OCI-LY7 (cell line): ENCODE data around the gene DEXI. TPM values are rescaled to one million over a fixed set of nuclear protein-coding genes. Genes with fewer than 3 reads are reported as not detected.

Source experiments
- BruUV-seq: library from RNA; stranded (reverse); fragments of 400-500 nt; replicated peaks from 2 replicates; lab custom pipeline; 2021; lab: Mats Ljungman, UMichigan
- CTCF ChIA-PET: fragments of 300-600 bp; sonication (Branson Sonifier 250); formaldehyde crosslinking; loops from one replicate; lab custom pipeline; 2022; ENCODE audit warnings: antibody characterized with exemption; ENCODE audit not compliant: unreplicated experiment; lab: Charles Lee
- POLR2A ChIA-PET: fragments of 300-600 bp; sonication (Branson Sonifier 250); formaldehyde crosslinking; loops from one replicate; lab custom pipeline; 2022; ENCODE audit warnings: antibody characterized with exemption; lab: Charles Lee
- DNase-seq: peaks from one replicate; pipeline ENCODE4 v3.0.0-alpha.2; 2015; ENCODE audit warnings: low spot score
- H2AFZ ChIP-seq: fragments of 200-600 bp; sonication (generic), shearing (Covaris generic); 2 replicates; pipeline ENCODE4 v1.6.1; 2014; ENCODE audit warnings: mild to moderate bottlenecking, antibody characterized with exemption, low read length, moderate library complexity
- H3K27ac ChIP-seq: fragments of 200-600 bp; sonication (generic); 2 replicates; pipeline ENCODE4 v1.5.1; 2014; ENCODE audit warnings: mixed run types, low read depth, mild to moderate bottlenecking, moderate library complexity, low read length, inconsistent platforms; ENCODE audit not compliant: poor library complexity, severe bottlenecking
- H3K36me3 ChIP-seq: fragments of 200-600 bp; sonication (generic); 2 replicates; pipeline ENCODE4 v1.6.1; 2014; ENCODE audit warnings: mild to moderate bottlenecking, antibody characterized with exemption, low read length, moderate library complexity, mixed read lengths; ENCODE audit not compliant: insufficient read depth
- H3K4me1 ChIP-seq: fragments of 200-600 bp; sonication (generic); 2 replicates; pipeline ENCODE4 v1.5.1; 2014; ENCODE audit warnings: mild to moderate bottlenecking, low read length; ENCODE audit not compliant: insufficient read depth, poor library complexity, severe bottlenecking
- H3K4me2 ChIP-seq: fragments of 200-600 bp; sonication (generic); 2 replicates; pipeline ENCODE4 v1.6.1; 2014; ENCODE audit warnings: mild to moderate bottlenecking, low read length
- H3K4me3 ChIP-seq: fragments of 200-600 bp; sonication (generic); 2 replicates; pipeline ENCODE4 v1.5.1; 2014; ENCODE audit warnings: mild to moderate bottlenecking, low read depth, low read length; ENCODE audit not compliant: poor library complexity, severe bottlenecking
- H3K79me2 ChIP-seq: fragments of 200-600 bp; sonication (generic); 2 replicates; pipeline ENCODE4 v1.6.1; 2016; ENCODE audit warnings: low read depth, mild to moderate bottlenecking, low read length, moderate library complexity, mixed read lengths; ENCODE audit not compliant: insufficient read depth
- H3K9me2 ChIP-seq: fragments of 200-600 bp; sonication (generic); 2 replicates; pipeline ENCODE4 v1.6.1; 2016; ENCODE audit warnings: mild to moderate bottlenecking, low read length, mixed read lengths; ENCODE audit not compliant: insufficient read depth
- H3K9me3 ChIP-seq: fragments of 200-600 bp; sonication (generic); 2 replicates; pipeline ENCODE4 v1.6.1; 2014; ENCODE audit warnings: mild to moderate bottlenecking, mixed run types, low read length, mixed read lengths
- H4K20me1 ChIP-seq: fragments of 200-600 bp; sonication (generic); 2 replicates; pipeline ENCODE4 v1.6.1; 2014; ENCODE audit warnings: mild to moderate bottlenecking, antibody characterized with exemption, low read length, moderate library complexity, mixed read lengths; ENCODE audit not compliant: insufficient read depth
- EZH2phosphoT487 ChIP-seq: fragments of 200-600 bp; sonication (generic); IDR thresholded peaks from 2 replicates; pipeline ENCODE4 v1.6.1; 2018; ENCODE audit warnings: low read depth, borderline replicate concordance, mild to moderate bottlenecking, mixed run types, antibody characterized with exemption, low read length, moderate library complexity, mixed read lengths
- intact Hi-C: fragments of 100-400 bp; cut with micrococcal nuclease; formaldehyde crosslinking; loops from one replicate; pipeline ENCODE4 v1.10.0; 2022; ENCODE audit not compliant: unreplicated experiment
- total RNA-seq, 2 experiments: library from RNA; depleted of rRNA in 1 of 2; stranded (reverse); fragments of >200 nt in 1 of 2; shearing (Covaris generic) in 1 of 2; gene quantifications; 2 replicates each; pipeline ENCODE4 v1.2.3, GENCODE V29; 2014 to 2022
- TF ChIP-seq, protein P1 (sequence below): fragments of 200-600 bp; sonication (generic); conservative IDR thresholded peaks from 2 replicates; pipeline ENCODE4 v1.5.1; 2014; ENCODE audit warnings: mild to moderate bottlenecking, antibody characterized with exemption, low read length, moderate library complexity, mixed read lengths

The DEXI gene
- total RNA-seq, 2 experiments from 2014 or later: 15.1 to 17.6 TPM

DNA sequence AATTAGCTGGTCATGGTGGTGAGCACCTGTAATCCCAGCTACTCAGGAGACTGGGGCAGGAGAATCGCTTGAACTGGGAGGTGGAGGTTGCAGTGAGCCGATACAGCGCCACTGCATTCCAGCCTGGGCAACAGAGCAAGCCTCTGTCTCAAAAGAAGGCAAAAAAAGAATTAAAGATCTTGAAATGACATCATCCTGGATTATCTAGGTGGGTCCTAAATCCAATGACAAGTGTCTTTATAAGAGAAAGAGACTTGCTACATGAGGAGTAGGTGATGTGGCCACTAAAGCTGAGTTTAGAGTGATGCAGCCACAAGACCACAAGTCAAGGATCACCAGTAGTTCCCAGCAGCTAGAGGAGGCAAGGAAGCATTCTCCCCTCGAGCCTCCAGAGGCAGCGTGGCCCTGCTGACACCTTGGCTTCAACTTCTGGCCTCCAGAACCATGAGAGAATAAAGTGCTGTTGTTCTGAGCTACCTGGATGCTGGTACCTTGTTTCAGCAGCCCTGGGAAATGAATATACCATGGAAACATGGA, 49.4 kb downstream of the DEXI start:
- Histone ChIP-seq H3K79me2 (peaks cover 72% of the 10 kb centered on the region), H4K20me1 (peaks cover 26% of the 10 kb centered on the region), H3K9me3 (peaks cover 9% of the 10 kb centered on the region; the same call in 1 of the 2 replicates), H3K36me3 (peaks cover 75% of the 10 kb centered on the region), H3K27ac (peak overlapping the region; percentile 91), H3K9me2 (no peaks in the 10 kb centered on the region), H3K4me2 (peak overlapping the region; percentile 44; the same call in 1 of the 2 replicates), H3K4me3 (no peak overlapping the region), H3K4me1 (peaks cover 96% of the 10 kb centered on the region), H2AFZ (no peak overlapping the region)
- ChIA-PET POLR2A (interaction anchor here (0.7 kb wide), 1 partner anchor 23 kb away, joined by 3 read pairs; no protein-coding TSS in a partner anchor), CTCF (interaction anchor here (0.7 kb wide), 1 partner anchor 37 kb away, joined by 18 read pairs; no protein-coding TSS in a partner anchor)
- BruUV-seq: no TSS peak
- intact Hi-C loops: loop anchor here (10.0 kb wide), 1 partner anchor 1798 kb away; the partner anchor contains the start of gene HAPSTR1
- TF ChIP-seq, protein P1, sequence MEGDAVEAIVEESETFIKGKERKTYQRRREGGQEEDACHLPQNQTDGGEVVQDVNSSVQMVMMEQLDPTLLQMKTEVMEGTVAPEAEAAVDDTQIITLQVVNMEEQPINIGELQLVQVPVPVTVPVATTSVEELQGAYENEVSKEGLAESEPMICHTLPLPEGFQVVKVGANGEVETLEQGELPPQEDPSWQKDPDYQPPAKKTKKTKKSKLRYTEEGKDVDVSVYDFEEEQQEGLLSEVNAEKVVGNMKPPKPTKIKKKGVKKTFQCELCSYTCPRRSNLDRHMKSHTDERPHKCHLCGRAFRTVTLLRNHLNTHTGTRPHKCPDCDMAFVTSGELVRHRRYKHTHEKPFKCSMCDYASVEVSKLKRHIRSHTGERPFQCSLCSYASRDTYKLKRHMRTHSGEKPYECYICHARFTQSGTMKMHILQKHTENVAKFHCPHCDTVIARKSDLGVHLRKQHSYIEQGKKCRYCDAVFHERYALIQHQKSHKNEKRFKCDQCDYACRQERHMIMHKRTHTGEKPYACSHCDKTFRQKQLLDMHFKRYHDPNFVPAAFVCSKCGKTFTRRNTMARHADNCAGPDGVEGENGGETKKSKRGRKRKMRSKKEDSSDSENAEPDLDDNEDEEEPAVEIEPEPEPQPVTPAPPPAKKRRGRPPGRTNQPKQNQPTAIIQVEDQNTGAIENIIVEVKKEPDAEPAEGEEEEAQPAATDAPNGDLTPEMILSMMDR: peak; percentile 31; the same call in 1 of the 2 replicates
- TF ChIP-seq EZH2phosphoT487: no peak
- DNase-seq: no peak

DNA sequence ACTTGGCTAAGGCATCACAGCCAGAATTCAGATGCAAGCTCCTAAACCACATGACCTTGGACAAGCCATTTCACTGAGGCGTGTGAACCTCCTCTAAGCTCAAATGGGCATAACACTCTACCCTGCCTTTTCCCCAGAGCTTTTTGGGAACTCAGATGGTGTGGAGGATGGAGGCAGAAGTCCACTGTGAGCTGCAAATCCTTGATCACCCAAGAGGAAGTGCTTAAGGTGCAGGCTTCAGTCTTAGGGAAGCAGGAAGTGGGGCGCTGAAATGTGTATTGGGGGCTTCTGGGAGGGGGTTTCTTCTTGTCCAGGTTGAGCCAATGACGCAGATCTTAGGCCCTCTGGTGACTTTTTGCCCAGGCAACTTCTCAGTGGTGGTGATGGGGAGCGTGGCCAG, 52.4 kb downstream of the DEXI start:
- peaks cover 66% of the 10 kb centered on the region for H3K36me3 ChIP-seq
- H2AFZ ChIP-seq: no peak overlapping the region
- H4K20me1 ChIP-seq: peaks cover 21% of the 10 kb centered on the region
- H3K4me3 ChIP-seq: peak overlapping the region; percentile 50
- CTCF ChIA-PET: interaction anchor here (4.8 kb wide), 1 partner anchor 12 kb away, joined by 28 read pairs; the partner anchor contains the start of gene CIITA
- POLR2A ChIA-PET: interaction anchor here (0.6 to 5.6 kb wide), 6 partner anchors 10 to 27 kb away, joined by 3 to 53 read pairs (median 6); partner anchors contain the start of gene CIITA
- TF ChIP-seq, protein P1: no peak
- TF ChIP-seq EZH2phosphoT487: no peak
- H3K4me2 ChIP-seq: peak overlapping the region; percentile 91
- intact Hi-C loops: loop anchor here (10.0 kb wide), 1 partner anchor 1795 kb away; the partner anchor contains the start of gene HAPSTR1
- no TSS peak for BruUV-seq
- H3K4me1 ChIP-seq: peaks cover 100% of the 10 kb centered on the region
- peak overlapping the region; percentile 91 for H3K27ac ChIP-seq
- DNase-seq: peak; percentile 39
- H3K9me2 ChIP-seq: no peaks in the 10 kb centered on the region
- peaks cover 89% of the 10 kb centered on the region for H3K79me2 ChIP-seq
- peaks cover 9% of the 10 kb centered on the region; the same call in 1 of the 2 replicates for H3K9me3 ChIP-seq
